Stimulated activated CD8-positive, alpha-beta memory T cell treated with anti-CD3 and anti-CD28 coated beads, Interleukin-2, amount 100 ng/mL, for 1 hour (primary cell): ENCODE measurements around the gene PRRC2A.

Experiments
- DNase-seq, 2 donors: peaks; one replicate each; pipeline ENCODE4 v3.0.0-alpha.2; 2020; ENCODE audit warnings: low read depth in 2 of 2

PRRC2A gene

GRCh38 chr6:31620586-31621319 is at the start of gene PRRC2A:
Gene PRRC2A (plus strand): TSS chr6:31620715. CDS start chr6:31622790, 2,075 bp downstream.
- DNase-seq, result peak in 1 of 2 donors; percentile 89

GRCh38 chr6:31572041-31572911 is 48.2 kb upstream of the PRRC2A start, which contains the start of gene LTA:
Gene LTA (plus strand): TSS chr6:31572289. CDS start chr6:31572743, 454 bp downstream.
- DNase-seq, result peak in 1 of 2 donors; percentile 62

- no peak for DNase-seq
Observed at GRCh38 chr6:31573239-31574105, 47.0 kb upstream of the PRRC2A start.

GRCh38 chr6:31574106-31575061 is 46.1 kb upstream of the PRRC2A start:
- DNase-seq, result no peak

- peak in 1 of 2 donors; percentile 72 for DNase-seq
Observed at GRCh38 chr6:31575335-31575901, 45.1 kb upstream of the PRRC2A start, which contains the start of gene TNF. Gene TNF (plus strand): TSS chr6:31575565. CDS start chr6:31575742, 177 bp downstream.

GRCh38 chr6:31575952-31576685 is 44.4 kb upstream of the PRRC2A start:
- DNase-seq, result no peak

- DNase-seq, result no peak
Observed at GRCh38 chr6:31576897-31577578, 43.5 kb upstream of the PRRC2A start.

- DNase-seq, result no peak
Observed at GRCh38 chr6:31577579-31577966, 42.9 kb upstream of the PRRC2A start.

- no peak for DNase-seq
Observed at GRCh38 chr6:31578184-31579118, 42.1 kb upstream of the PRRC2A start.

- no peak for DNase-seq
Observed at GRCh38 chr6:31579119-31579505, 41.4 kb upstream of the PRRC2A start.

GRCh38 chr6:31579546-31580437 is 40.7 kb upstream of the PRRC2A start:
- DNase-seq, result no peak

GRCh38 chr6:31580438-31580740 is 40.1 kb upstream of the PRRC2A start:
- DNase-seq, result no peak

GRCh38 chr6:31580807-31581433 is 39.6 kb upstream of the PRRC2A start:
- peak; percentile 83 to 85 for DNase-seq

GRCh38 chr6:31581434-31582229 is 38.9 kb upstream of the PRRC2A start:
- no peak for DNase-seq

- DNase-seq, result peak in 1 of 2 donors; percentile 62
Observed at GRCh38 chr6:31582230-31582643, 38.3 kb upstream of the PRRC2A start, which contains the start of gene LTB. Gene LTB (minus strand): TSS chr6:31582424. CDS start chr6:31582417, 7 bp downstream.
